ENCODE measurements around the gene UGT1A6.

- TF ChIP-seq MAFK (IDR thresholded peaks at IDR 0.05; ENCODE audit: partially characterized antibody) (no peak), REST (IDR thresholded peaks at IDR 0.05) (no peak), POLR2A (IDR thresholded peaks at IDR 0.05; ENCODE audit: low read length) (no peak), RNF2 (IDR thresholded peaks at IDR 0.05; ENCODE audit: borderline replicate concordance, low read depth) (no peak), CTCF (IDR thresholded peaks at IDR 0.05) (no peak), NR3C1 (IDR thresholded peaks at IDR 0.05) (no peak), PBX3 (IDR thresholded peaks at IDR 0.05) (no peak)
Measured at GRCh38 chr2:233792720-233793119, 100.0 kb downstream of the UGT1A6 start.

Measured in A549 (cell line).